HG02623 (cell line): ENCODE data around the gene PRPF19.

Experiments
- ATAC-seq: cut with Tn5 transposase; IDR thresholded peaks from one replicate; pipeline ENCODE4 v1.9.1; 2021; ENCODE audit warnings: moderate library complexity; ENCODE audit not compliant: unreplicated experiment

Gene PRPF19

GRCh38 chr11:60847281-60847680 is 59.1 kb downstream of the PRPF19 start:
- ATAC-seq, result no peak

GRCh38 chr11:60845338-60845737 is 61.0 kb downstream of the PRPF19 start:
- ATAC-seq, result no peak

GRCh38 chr11:60844870-60845221 is 61.5 kb downstream of the PRPF19 start:
- no peak for ATAC-seq

- ATAC-seq, result no peak
Measured at GRCh38 chr11:60844045-60844869, 62.1 kb downstream of the PRPF19 start.

DNA sequence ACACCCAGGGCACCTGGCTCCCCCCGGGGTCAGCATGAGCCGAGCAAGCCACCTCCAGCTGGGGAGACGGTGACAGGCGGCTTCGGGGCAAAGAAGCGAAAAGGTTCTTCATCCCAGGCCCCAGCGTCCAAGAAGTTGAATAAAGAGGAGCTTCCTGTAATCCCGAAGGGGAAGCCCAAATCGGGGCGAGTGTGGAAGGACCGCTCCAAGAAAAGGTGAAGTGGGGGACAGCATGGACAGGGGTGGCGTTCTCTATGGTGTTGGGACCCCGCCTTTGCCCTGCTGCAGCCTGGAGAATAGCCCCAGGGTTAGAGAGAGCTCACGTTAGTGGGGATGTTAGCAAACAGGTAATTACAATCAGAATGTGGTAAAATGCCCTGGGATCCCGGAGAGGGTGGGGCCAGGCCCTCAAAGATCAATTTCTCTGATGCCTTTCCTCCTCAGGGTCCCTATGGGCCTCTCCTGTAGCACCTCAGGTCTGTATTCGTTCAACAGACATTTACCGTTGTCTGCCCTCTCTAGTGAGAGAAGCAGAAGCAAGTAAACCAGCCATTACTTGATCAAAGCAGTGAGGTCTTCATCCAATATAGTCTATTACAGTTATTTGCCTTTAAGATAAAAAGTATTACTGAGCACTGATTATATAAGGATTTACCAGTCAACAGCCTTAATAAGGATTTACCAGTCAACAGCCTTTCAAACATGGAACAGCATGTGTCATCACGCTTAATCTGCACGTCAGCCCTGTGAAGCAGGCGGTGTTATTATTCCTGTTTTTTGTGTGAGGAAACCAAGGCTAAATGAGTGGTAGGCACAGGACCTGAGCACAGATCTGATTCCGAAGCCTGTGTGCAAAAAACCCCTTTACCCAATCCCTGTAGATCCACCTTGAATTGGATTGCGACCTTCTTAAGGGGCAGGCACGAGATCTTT is 63.5 kb downstream of the PRPF19 start:
- no peak for ATAC-seq

- peak; percentile 79 for ATAC-seq
Measured at GRCh38 chr11:60841797-60842667, 64.4 kb downstream of the PRPF19 start, which contains the start of gene CCDC86. TSS of gene CCDC86 (plus strand) at chr11:60842113. CDS start at chr11:60842125, 12 bp downstream.
